ENCODE data around the gene NTPCR.

- no peak for TF ChIP-seq CTCF (IDR thresholded peaks at IDR 0.05)
- no peak for TF ChIP-seq POLR2AphosphoS5 (IDR thresholded peaks at IDR 0.05)
Observed at GRCh38 chr1:232944347-232944746, 6.1 kb upstream of the NTPCR start.

Measured in gastroesophageal sphincter (tissue), 3 donors.